Measurements from ENCODE around the gene SCN4A. TPM values are rescaled to one million over a fixed set of nuclear protein-coding genes. Genes with fewer than 3 reads are reported as not detected.

SCN4A gene
- total RNA-seq, 1 experiment from 2014 or later, result not detected

GRCh38 chr17:63988741-63989621 is 16.3 kb upstream of the SCN4A start:
- BruUV-seq (replicated peaks), result no TSS peak
- Histone ChIP-seq H3K27ac (ENCODE audit: low read length) (no peak overlapping the region), H3F3A (ENCODE audit: low read length, unreplicated experiment) (no peaks in the 10 kb centered on the region), H3K4me3 (ENCODE audit: low read length) (no peak overlapping the region), H2AFZ (ENCODE audit: low read length) (peak overlapping the region; percentile 59), H3K36me3 (ENCODE audit: low read depth, low read length) (no peaks in the 10 kb centered on the region), H3K79me2 (ENCODE audit: low read length) (no peaks in the 10 kb centered on the region), H3K27me3 (ENCODE audit: low read length) (peaks cover 15% of the 10 kb centered on the region), H3K9me3 (ENCODE audit: low read length) (no peaks in the 10 kb centered on the region), H3K9me2 (replicated peaks; ENCODE audit: low read length) (no peaks in the 10 kb centered on the region), H3K4me2 (ENCODE audit: low read length) (0 out of 2 replicates have a peak overlapping the region, but pooled peaks have one; percentile 10), H3K4me1 (ENCODE audit: insufficient read depth, low read length) (peaks cover 12% of the 10 kb centered on the region), H3K9ac (ENCODE audit: low read length) (no peak overlapping the region), H4K20me1 (ENCODE audit: low read length) (no peaks in the 10 kb centered on the region)
- POLR2A ChIA-PET (ENCODE audit: unreplicated experiment), result no interaction called here
- intact Hi-C loops (cut with micrococcal nuclease), result loop anchor here (2.0 kb wide), 1 partner anchor 70 kb away; the partner anchor contains the start of gene GH1
- TF ChIP-seq EZH2 (IDR thresholded peaks at IDR 0.05; ENCODE audit: low read length, unreplicated experiment), result no peak
- TF ChIP-seq, protein P1, sequence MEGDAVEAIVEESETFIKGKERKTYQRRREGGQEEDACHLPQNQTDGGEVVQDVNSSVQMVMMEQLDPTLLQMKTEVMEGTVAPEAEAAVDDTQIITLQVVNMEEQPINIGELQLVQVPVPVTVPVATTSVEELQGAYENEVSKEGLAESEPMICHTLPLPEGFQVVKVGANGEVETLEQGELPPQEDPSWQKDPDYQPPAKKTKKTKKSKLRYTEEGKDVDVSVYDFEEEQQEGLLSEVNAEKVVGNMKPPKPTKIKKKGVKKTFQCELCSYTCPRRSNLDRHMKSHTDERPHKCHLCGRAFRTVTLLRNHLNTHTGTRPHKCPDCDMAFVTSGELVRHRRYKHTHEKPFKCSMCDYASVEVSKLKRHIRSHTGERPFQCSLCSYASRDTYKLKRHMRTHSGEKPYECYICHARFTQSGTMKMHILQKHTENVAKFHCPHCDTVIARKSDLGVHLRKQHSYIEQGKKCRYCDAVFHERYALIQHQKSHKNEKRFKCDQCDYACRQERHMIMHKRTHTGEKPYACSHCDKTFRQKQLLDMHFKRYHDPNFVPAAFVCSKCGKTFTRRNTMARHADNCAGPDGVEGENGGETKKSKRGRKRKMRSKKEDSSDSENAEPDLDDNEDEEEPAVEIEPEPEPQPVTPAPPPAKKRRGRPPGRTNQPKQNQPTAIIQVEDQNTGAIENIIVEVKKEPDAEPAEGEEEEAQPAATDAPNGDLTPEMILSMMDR (conservative IDR thresholded peaks at IDR 0.05; ENCODE audit: low read depth, low read length), result no peak
- TF ChIP-seq EZH2phosphoT487 (IDR thresholded peaks at IDR 0.05; ENCODE audit: borderline replicate concordance, low read length), result no peak
- CTCF ChIA-PET, result no interaction called here
- no peak for DNase-seq
- no peak for ATAC-seq

DNA sequence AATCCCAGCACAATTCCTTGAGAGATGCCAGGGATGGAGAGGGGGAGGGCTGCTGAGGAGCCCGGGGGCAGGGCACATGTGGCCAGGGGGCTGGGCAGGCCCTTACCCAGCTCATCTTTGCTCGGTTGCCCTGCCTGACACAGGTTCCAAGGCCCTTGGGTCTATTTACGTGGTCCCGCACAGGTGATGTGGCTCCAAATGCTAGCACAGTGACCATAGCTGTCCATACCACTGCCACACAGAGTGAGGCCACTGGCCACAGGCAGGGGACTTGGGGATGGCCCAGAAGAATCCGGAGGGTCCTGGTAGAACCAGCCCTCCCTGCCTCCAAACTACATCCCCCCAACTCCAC is 15.4 kb upstream of the SCN4A start:
- Histone ChIP-seq H3K79me2 (ENCODE audit: low read length) (no peaks in the 10 kb centered on the region), H3K4me1 (ENCODE audit: insufficient read depth, low read length) (peaks cover 12% of the 10 kb centered on the region), H3K27me3 (ENCODE audit: low read length) (peaks cover 14% of the 10 kb centered on the region), H2AFZ (ENCODE audit: low read length) (no peak overlapping the region), H4K20me1 (ENCODE audit: low read length) (no peaks in the 10 kb centered on the region), H3K4me2 (ENCODE audit: low read length) (no peak overlapping the region), H3K9ac (ENCODE audit: low read length) (no peak overlapping the region), H3K4me3 (ENCODE audit: low read length) (no peak overlapping the region), H3F3A (ENCODE audit: low read length, unreplicated experiment) (no peaks in the 10 kb centered on the region), H3K9me2 (replicated peaks; ENCODE audit: low read length) (no peaks in the 10 kb centered on the region), H3K9me3 (ENCODE audit: low read length) (no peaks in the 10 kb centered on the region), H3K36me3 (ENCODE audit: low read depth, low read length) (no peaks in the 10 kb centered on the region), H3K27ac (ENCODE audit: low read length) (no peak overlapping the region)
- DNase-seq (no peak), ATAC-seq (no peak)
- BruUV-seq (replicated peaks), result no TSS peak
- POLR2A ChIA-PET (ENCODE audit: unreplicated experiment), result no interaction called here
- intact Hi-C loops (cut with micrococcal nuclease), result loop anchor here (2.0 kb wide), 1 partner anchor 69 kb away; the partner anchor contains the start of gene GH1
- TF ChIP-seq EZH2 (IDR thresholded peaks at IDR 0.05; ENCODE audit: low read length, unreplicated experiment) (no peak), EZH2phosphoT487 (IDR thresholded peaks at IDR 0.05; ENCODE audit: borderline replicate concordance, low read length) (no peak)
- TF ChIP-seq, protein P1 (conservative IDR thresholded peaks at IDR 0.05; ENCODE audit: low read depth, low read length), result no peak
- CTCF ChIA-PET, result no interaction called here

Data from PC-3 (cell line).